NCI-H187 (cell line): Measurements from ENCODE around the gene CMTM4.
A peak's percentile ranks its signal among the peaks of the same experiment; 100 is the strongest.
"Not testable (repeated sequence)": the region's sequence is repeated elsewhere in the genome, so short reads cannot be mapped to it uniquely, and the experiment has no call there.

Source experiments
- DNase-seq, 2 experiments: peaks; one replicate each; lab custom pipeline; 2025; lab: John Stamatoyannopoulos, UW

The CMTM4 gene

DNA sequence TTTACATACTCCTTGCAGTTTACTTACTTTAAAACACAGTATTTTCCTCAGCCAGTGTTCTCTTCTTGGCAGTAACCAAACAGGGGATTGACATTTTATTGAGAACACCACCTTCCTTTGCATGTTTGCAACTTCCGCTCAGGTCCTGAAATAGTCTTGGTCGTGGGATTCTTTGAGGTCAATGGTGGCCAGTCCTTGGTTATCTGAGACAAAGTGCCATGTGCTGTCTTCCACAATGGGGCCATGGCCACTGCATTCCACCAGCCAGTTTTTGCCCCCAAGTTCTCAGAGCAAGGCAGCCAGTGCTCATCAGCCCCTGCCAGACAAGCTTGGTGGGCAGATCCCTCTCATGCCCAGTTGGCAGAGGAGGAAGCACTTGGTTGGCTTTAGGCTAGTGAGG is 22.9 kb downstream of the CMTM4 start:
- no peak for DNase-seq

- no peak for DNase-seq
These were observed 25.7 kb downstream of the CMTM4 start for GRCh38 chr16:66670691-66671388.

- DNase-seq = no peak
These were observed 27.6 kb downstream of the CMTM4 start for GRCh38 chr16:66668777-66669444.

DNA sequence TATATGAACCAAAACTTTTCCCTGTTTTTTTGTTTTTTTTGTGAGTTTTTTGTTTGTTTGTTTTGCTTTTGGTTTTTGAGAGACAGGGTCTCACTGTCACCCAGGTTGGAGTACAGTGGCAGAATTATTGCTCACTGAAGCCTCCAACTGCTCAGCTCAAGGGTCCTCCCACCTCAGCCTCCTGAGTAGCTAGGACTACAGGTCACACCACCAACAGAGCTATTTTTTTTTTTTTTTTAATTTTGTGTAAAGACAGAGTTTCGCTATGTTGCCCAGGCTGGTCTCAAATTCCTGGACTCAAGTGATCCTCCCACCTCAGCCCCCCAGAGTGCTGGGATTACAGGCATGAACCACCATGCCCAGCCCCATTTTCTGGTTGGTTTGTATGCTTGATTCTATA is 28.6 kb downstream of the CMTM4 start:
- no peak for DNase-seq

DNA sequence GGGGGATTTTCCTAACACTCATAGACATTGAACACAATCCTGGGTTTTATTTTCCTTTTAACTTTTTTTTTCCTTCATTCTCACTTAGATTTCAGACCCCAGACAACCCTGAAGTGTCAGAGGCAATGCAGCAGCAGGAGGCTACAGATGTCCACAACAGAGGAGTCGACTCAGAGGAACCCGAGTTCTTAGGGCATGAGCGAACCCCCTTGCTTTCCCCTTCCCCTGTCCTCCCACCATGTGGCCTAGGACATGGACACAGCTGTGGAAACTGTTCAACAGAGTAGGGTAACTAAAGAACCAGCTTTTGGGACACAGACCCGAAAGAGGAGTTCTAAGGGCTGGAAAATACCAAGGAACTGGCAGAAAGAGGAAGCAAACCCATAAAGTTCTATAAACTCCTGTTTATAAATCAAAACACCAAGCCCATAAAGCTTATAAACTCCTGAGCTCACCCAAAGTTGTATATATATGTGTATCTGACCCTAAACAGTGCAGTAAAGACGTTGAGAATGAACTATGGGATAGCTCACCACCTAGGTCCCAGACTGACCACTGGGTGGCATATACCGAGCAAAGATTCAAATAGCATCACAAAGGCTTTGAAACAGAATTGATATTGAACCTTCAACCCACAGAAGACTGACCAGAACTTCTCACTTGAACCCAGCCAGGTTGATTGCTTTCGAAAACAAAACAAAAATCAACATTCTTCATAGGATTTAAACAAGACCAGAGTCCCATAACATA is 33.9 kb downstream of the CMTM4 start:
- no peak for DNase-seq

DNA sequence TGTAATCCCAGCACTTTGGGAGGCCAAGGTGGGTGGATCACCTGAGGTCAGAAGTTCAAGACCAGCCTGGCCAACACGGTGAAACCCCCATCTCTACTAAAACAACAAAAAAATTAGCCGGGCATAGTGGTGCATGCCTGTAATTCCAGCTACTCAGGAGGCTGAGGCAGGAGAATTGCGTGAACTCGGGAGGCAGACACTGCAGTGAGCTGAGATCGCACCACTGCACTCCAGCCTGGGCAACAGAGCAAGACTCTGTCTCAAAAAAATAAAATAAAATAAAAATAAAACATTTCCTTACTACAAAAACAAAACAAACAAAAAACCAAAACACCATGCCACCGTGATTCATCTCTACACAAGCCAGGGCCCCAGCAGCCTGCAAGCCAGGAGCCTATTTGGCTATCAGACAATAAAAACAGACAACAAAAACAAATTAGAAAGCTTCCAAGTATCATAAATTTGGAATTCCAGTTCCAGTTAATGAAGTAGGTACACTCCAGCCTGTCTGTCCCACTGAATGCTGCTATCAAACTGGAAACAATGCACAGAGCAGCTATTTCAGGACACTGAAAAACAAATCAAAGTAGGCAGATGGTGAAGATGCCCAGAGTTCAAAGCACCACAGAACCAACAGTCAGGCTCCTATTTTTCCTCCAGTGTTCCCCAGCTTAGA is 34.7 kb downstream of the CMTM4 start:
- DNase-seq = not testable (repeated sequence)

DNA sequence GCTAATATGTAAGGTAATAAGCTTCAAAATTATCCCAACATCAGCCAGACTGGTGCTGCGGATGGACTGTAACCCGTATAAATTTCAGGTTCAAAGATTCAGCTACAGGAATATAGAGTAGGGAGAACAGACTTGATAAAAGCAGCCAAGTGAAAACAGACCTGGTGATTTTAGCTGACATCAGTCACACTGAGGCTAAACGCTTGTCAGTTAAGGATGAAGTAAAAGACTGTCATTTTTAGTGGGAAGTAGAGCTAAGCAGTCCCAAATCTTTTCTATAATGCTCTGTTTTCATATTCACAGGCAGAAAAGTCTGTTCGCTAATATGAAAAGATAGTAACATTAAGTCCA is 35.4 kb downstream of the CMTM4 start:
- DNase-seq = no peak

GRCh38 chr16:66660422-66661209 is 35.9 kb downstream of the CMTM4 start:
- no peak for DNase-seq

GRCh38 chr16:66658860-66659190 is 37.7 kb downstream of the CMTM4 start:
- DNase-seq = no peak

DNA sequence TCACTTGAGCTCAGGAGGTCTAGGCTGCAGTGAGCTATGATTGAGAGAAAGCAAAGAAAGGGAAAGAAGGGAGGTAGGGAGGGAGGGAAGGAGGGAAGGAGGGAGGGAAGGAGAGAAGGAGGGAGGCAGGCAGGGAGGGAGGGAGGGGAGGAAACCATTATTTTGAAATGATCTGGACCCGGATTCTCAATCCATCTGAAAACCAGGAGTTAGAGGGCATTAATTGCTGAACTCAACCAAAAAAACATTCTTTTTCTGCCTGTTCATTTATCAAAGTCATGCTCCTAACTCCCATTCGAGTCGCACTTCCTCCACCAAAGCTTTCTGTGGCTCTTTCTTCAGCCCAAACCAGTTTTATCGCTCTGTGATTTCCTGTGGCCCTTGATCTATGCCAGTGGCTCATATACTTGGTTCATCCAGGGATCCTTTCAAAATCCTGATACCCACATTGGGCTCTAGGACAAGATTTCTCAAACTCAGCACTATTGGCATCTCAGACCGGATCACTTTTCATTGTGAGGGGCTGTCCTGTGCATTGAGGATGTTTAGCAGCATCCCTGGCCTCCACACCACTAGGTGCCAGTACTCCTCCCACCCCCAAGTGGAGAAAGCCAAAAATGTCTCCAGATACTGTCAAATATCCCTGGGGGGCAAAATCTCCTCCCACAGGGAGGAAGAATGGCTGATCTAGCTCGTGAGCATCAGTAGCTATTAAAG is 38.2 kb downstream of the CMTM4 start:
- DNase-seq = no peak

GRCh38 chr16:66656547-66656946 is 40.0 kb downstream of the CMTM4 start:
- no peak for DNase-seq

DNA sequence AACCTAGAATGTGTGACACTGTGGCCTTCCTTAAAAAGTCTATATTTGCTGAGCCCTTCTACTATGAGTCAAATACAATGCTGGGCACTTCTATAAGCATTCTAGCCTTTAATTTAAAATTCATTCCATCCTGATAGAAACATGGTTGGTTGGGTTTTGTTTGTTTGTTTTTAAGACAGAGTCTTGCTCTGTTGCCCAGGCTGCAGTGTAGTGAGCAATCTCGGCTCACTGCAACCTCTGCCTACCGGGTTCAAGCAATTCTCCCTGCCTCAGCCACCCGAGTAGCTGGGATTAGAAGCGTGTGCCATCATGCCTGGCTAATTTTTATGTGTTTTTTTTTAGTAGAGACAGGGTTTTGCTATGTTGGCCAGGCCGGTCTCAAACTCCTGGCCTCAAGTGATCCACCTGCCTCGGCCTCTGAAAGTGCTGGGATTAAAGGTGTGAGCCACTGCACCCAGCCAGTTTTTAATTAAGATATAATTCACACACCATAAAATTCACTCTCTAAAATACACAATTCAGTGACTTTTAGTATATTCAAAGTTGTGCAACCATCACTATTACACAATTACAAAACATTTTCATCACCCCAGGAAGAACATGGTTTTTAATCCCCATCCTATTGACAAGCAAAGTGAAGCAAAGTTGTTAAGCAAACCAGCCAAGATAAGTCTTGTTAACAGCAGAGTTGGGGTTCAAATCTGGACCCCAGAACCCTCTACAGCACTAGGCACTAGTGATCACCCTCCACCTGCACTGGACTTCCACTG is 42.8 kb downstream of the CMTM4 start:
- DNase-seq = no peak

GRCh38 chr16:66652661-66653360 is 43.7 kb downstream of the CMTM4 start:
- DNase-seq = no peak

DNA sequence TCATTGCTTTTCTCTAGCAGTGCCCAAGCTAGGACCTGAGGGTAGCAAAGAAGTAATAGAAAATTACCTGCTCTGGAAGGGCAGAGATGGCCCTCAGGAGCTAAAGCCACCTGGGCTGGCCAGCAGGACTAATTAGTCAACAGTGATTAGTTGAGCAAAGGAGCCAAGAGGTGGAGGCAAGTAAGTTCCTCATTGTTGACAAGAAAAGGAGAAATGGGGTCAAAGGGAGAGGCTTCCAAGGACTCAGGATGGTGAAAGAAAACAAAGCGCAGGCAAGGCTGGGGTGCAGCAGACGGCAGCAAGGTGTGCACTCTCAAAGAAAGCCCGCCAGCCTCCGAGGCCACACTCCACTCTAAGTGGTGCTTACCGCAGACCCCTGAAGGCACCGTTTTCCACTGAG is 44.6 kb downstream of the CMTM4 start:
- no peak for DNase-seq

GRCh38 chr16:66651474-66651765 is 45.1 kb downstream of the CMTM4 start:
- DNase-seq = no peak

GRCh38 chr16:66650707-66651473 is 45.7 kb downstream of the CMTM4 start:
- DNase-seq = peak; percentile 48 to 54

- DNase-seq = no peak
These were observed 46.8 kb downstream of the CMTM4 start for GRCh38 chr16:66649636-66650205.

DNA sequence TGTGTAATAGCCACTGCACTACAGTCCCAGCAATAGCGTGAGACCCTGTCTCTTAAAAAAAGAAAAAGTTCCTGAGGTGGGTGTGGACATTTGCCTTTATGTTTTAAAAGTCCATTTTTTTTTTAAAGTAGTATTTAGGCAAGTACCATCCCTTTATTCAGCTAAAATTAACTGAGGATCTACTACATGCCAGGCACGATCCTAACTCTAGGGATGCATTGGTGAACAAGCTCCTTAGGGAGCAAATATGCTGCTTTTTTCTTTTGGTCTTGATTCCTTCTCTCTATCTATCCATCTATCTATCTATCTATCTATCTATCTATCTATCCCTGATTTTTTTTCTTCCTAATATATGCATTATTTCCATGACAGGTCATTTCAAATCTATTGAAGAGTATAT is 47.4 kb downstream of the CMTM4 start:
- DNase-seq = no peak

DNA sequence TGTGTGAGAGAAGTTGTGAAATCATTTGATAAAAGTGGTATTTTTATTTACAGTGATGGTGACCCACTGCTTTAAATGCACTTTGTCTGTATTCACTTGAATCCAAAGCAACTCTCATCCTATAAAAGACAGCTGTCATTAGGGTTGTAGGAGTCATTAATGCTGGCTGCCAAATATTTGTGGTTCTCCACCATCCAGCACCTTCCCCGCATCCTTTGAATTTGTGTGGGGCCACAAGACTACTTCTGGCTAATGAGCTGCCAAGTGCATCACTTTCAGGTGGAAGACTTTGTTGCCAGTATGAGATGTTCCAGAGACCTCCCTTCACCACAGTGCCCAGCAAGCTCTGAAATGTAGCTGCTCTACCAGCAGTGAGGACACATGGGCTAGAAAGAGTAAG is 48.7 kb downstream of the CMTM4 start:
- DNase-seq = no peak
